GM18519 (cell line): ENCODE data around the gene APBA2.
"Not testable (repeated sequence)": the region's sequence is repeated elsewhere in the genome, so short reads cannot be mapped to it uniquely, and the experiment has no call there.

Source experiments
- ATAC-seq: cut with Tn5 transposase; IDR thresholded peaks from one replicate; pipeline ENCODE4 v1.9.1; 2021; ENCODE audit warnings: mild to moderate bottlenecking, moderate library complexity; ENCODE audit not compliant: unreplicated experiment, low FRiP score

The APBA2 gene

DNA sequence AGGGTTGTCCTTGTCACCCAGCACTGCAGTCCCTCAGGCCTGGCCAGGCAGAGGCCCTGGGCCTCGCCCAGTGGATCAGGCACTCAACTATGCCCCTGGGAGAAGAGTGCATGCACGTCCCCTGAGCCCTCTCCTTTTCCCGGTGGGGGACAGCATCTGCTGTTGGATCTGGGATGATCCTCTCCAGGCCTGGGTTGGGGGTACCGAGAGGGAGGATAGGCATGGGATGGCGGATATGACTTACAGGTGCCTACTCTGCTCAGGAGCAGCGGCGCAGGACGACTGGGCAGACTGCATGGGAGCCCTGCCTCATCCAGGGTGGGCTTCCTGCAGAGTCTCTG, 9.0 kb upstream of the APBA2 start:
- ATAC-seq, result no peak

DNA sequence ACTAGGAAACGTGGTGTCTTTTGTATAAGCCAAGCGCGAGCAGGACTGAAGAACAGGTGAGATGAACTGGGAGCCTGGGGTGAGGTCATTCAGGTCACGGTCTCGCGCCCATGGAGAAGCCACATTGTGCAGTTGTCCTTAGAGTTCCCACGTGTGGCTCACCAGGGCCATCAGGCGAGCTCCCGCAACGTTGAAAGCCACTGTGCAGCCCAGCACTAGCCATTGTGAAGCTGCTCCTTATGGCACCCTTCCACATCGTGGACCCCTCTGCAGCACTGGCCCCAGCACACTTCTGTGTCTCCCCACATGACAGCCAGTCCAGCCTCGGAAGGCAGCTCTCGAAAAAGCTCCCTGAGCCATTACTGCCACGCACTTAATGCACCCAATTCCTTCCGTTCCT, 7.6 kb upstream of the APBA2 start:
- ATAC-seq, result no peak

DNA sequence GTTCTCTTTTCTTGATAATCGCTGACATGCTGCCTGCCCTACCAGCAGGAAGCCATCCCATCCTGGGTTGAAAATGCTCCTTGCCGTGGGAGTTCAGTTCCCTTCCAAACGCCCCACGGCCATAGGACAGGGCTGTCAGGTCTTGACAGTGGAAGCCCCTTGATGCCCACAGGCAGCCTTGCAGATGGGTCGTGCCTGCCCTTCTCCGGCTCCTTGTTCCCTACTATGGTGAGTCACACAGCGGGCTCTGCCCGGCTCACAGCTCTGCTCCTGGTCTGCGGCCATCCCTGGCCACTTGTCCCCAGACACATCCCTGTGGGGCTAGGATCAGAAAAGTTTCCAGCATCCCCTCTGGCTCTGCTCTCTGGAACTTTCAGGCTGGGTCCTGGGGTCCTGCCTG, 6.2 kb upstream of the APBA2 start:
- no peak for ATAC-seq

- ATAC-seq, result no peak
Observed at GRCh38 chr15:28880680-28881079, 5.1 kb upstream of the APBA2 start.

DNA sequence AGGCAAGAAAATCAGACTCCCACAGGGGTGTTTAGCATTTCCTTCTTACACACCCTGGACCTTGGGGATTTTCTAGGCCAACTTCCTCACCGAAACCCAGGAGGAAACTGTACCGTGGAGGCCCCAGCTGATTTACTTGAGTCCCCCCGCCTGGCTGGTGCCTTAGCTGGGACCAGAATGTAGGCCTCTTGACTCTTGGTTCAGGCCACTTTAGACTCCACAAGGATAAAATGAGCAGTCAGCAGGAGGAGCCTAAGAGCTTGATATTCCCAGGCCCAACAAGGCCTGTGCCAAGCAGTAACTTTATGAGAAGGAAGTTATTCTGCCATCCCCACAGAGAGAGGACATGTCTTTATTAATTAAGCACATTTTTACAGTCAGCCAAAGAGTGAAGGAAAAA, 4.6 kb upstream of the APBA2 start:
- ATAC-seq, result no peak

- no peak for ATAC-seq
Observed at GRCh38 chr15:28881600-28881999, 4.2 kb upstream of the APBA2 start.

DNA sequence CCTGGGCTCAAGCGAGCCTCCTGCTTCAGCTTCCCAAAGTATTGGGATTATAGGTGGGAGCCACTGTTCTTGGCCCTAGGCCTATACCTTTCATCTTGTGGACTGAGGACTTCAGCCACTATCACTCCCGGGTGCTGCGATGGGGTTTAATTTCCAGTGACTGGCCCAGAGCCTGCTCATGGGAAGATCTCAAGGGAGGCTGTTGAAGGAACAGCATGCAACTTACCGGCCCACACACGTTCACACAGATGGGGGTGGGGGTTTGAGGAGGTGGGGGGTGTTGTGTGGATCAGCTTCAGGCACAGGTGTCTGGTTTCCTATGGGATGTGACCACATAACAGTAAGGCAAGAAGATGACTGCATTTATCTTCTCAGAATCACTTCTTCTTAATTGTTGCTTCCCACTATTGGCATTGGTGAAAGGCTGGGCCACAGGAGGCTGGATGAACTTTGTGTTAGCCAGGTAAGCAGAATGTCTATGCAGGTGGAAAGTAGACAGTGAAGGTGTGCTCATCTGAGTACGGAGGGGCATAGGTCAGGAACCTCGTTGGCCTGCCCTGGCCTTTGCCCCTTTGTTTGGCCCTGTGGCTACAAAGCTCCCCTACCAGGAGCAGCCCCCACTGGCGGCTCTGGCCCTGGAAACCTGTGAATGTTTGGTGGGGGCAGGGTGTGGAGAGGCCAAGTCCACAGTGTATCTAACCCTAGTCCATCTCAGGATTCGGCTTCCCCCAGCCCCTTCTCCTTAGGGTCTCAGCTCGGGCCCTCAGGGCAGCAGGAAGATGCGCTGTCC, 1.4 kb upstream of the APBA2 start:
- no peak for ATAC-seq

DNA sequence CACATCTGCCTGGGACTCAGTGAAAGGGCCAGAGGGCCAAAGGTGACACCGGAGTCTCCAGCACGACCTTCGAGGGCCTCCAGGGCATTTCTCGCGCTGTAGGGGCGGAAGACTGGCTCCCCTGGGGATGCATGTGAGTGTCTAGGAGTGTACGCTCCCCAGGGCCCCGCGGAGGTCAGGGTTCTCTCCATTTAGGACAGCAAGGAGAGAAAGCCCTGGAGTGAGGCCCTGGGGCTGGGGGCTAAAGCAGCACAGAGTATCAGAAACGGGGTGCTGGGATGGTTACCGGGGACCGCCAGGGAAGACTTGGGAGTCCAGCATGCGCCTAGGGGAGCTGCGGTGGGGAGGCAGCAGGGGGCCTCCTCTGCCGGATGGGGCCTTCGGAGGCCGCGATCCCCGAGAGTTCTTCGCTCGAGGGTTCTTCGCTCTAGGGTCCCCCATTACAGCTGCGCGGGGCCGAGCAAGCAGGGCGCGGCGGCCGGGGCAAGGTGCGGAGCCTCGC, 595 bp upstream of the APBA2 start:
- ATAC-seq, result no peak

DNA sequence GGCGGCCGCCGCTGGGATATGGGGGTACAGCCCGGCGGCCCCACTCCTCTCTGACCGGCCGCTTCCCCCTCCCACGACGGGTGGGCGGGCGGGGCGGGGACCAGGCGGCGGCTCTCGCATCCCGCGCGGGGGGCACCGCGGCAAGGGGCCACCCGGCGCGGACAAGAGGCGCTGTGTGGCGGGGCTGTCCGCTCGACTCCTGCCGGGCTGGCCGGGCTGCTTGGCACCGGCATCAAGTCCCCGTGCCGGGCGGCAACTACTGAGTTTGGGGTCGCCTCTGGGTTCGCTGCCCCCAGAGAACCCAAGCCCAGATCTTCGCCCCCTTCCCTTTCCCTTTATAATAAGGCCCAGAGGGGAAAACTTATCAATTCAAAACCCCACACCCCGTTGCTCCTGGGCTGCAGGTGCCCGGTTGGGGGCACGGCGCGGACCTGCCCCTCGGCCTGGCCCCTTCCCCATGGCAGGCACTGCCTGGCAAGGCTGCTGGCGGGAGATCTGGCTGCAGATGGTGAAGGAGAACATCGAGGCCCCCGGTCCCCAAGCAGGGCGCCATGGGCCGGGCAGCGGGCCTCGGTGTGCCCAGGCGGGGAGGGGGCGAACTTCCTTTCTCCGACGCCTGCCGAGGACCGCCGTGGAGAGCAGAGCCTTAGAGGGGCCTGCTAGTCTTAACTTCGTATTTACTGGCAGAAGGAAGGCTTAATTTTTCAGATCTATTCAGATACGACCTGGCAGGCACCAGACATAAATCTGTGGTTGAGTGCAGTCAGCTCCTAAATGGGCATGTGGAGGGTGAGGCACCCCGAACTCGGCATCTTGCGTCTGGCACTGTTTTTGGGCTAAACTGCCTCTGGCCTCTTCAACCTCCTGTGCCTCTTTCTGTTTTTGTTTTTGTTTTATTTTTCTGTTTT, 911 bp downstream of the APBA2 start:
- no peak for ATAC-seq

- ATAC-seq, result no peak
Observed at GRCh38 chr15:28887339-28888174, 1.8 kb downstream of the APBA2 start.

DNA sequence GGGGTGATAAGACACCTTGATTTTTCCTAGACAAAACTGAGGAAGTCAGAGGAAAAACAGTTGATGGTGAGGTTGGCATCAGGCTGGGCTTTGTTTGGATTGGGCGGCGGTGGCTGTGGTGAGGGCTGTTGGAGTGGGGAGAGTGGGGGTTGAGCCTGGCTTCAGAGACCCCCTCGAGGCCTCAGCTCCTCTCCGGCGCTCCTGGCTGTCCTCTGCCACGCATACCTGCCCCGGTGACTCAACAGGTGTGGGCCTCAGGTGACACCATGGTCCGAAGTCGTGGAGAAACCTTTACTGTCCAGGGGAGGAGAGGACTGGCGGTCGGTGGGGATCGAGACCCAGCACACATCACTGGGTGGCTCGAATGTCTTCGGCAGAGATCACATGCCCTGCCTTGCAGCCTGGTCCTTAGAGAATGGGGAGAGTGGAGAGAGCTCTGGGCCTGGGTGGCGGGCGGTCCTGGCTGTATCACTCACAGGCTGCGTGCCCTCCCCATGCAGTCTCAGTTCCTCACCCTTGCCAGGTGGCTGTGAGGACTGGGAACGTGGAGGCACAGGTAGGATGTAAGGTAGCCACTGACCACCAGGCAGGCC, 2.6 kb downstream of the APBA2 start:
- no peak for ATAC-seq

GRCh38 chr15:28888900-28889299, 3.1 kb downstream of the APBA2 start:
- no peak for ATAC-seq

GRCh38 chr15:28889346-28889745, 3.6 kb downstream of the APBA2 start:
- ATAC-seq, result no peak

- not testable (repeated sequence) for ATAC-seq
Observed at GRCh38 chr15:28889871-28890270, 4.1 kb downstream of the APBA2 start.

GRCh38 chr15:28890291-28890690, 4.5 kb downstream of the APBA2 start:
- not testable (repeated sequence) for ATAC-seq

GRCh38 chr15:28890711-28891495, 5.1 kb downstream of the APBA2 start:
- no peak for ATAC-seq

DNA sequence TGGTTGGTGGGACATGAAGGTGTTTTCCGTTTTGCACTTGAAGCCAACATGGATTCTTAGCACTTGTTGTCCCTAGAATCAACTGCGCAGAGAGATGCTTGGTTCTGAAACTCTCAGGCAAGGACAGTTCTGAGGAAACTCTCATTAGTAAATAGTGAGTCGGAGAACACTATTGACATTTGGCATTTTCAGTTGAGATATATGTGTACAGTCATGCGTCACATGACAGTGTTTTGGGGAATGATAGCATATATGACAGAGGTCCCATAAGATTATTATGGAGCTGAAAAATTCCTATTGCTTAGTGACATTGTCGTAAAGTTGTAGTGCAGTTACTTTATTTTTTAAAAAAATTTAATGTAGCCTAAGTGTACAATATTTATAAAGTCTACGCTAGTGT, 5.8 kb downstream of the APBA2 start:
- no peak for ATAC-seq

DNA sequence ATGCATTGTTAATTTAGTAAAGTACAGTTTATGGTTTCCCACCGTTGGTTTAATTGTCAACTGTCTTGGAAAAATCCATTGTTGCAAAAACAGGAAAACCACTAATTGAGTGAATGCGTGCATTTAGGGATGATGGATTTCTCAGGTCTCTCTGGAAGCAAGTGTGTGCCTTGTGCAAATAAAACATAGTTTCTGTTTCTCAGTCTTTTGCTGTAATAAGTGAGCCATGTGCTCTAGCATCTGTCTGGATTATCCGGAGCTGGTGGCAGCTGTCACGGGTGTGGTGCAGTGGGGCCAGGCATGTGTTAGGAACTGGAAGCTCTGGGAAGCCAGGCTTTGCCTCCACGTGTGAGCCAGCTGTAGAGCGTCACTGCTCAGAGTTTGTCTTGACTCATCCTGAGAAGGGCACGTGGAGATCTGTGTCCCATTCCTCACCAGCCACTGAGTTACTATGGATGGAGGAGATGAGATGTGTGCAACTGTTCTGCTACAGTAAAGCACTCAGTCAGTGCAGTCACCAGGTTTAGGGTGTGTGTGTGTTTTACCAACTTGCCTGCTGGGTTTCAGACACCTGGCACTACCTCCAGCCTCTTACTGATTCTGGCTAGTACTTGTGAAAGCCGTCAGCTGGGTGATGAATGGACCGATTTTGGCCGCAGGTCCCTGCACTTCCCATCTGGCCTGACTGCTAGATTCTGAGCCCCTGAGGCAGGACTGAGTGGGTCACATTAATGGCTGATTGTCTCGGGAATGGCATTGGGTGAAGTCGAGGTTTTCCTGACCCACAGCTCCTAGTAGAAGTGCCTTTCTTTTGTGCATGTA, 7.2 kb downstream of the APBA2 start:
- ATAC-seq, result no peak

GRCh38 chr15:28894631-28895030, 8.9 kb downstream of the APBA2 start:
- no peak for ATAC-seq
